KBM-7 (cell line): ENCODE data around the gene GZMM.

Source experiments
- DNase-seq: peaks from one replicate; pipeline ENCODE4 v3.0.0-alpha.2; 2015
- in situ Hi-C: fragments of 300-500 bp; cut with MboI; formaldehyde crosslinking; loops from 2 replicates; pipeline ENCODE4 v1.14.3; 2020; ENCODE audit warnings: low sequenced_read_pairs, low pct_unique_long_range_greater_than_20kb, mixed read lengths

GZMM gene

DNA sequence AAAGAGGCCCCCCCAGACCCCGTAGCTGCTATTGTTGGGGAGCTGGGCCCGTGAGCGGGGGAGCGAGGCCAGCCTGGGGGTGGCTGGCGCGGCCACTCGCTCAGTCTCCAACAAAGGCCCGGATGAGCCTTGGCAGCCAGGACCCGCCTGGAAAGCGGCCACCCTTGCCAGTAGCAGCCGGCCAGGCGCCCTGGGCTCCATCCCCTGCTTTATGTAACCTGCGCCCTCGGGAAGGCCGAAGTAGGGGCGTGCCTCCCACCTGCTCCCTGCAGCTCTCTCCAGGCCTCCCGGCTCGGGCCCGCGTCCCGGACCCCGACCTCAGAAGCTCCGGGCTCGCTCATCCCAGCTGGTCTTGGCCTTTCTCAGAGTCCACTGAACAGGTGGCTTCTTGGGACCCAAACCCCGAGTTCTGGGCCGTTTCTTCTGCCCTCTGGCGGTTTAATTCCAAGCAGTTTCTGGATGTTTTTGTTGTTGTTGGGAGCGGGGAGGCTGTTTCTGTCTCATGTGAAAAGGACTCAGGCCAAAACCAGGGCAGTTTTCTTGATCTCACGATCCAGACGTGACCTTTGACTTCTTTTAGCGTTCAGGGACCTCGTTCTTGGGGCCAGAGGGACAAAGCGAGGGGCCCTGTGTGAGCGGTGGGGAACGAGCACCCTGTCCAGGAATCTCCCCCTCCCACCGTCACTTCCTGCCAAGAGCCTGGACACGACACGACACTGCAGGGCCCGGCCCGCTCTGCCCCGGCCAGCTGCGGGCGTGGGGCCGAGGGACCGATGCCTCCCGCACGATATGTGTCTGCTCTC, 11.1 kb upstream of the GZMM start:
- in situ Hi-C loops = no loop called here
- DNase-seq = peak; percentile 73

DNA sequence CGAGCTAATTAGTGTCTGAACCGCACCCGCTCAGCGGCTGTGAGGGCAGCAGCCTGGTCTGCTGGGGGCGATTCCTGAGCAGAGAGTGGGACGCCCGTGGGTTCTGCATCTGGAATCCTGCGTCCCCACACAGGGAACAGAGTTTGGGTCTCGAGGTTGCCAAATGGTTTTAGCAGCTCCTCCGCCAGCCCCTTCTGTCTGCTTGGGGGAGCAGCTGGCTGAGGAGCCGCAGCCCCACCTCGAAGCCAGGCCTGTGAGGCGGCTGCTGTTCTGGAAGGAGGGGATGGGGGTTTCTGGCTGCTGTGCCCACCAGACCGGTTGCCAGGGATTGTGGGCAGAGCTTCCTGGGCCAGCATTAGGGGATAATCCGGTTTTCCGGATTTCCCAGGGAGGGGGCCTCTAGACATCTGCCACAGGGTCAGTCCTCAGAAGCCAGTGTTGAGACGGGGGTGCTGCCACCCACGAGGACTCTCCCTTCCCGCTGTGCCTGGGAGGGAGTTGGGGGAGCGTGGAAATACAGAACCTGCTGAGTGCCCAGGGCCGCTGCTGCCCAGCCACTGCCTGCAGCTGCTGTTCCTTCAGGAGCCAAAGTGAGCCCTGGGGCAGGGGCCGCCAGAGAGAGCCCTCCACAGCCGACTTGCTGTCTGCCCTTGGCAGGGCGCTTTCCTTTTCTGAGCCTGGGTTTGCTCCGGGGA, 10.3 kb upstream of the GZMM start:
- in situ Hi-C loops = no loop called here
- no peak for DNase-seq

DNA sequence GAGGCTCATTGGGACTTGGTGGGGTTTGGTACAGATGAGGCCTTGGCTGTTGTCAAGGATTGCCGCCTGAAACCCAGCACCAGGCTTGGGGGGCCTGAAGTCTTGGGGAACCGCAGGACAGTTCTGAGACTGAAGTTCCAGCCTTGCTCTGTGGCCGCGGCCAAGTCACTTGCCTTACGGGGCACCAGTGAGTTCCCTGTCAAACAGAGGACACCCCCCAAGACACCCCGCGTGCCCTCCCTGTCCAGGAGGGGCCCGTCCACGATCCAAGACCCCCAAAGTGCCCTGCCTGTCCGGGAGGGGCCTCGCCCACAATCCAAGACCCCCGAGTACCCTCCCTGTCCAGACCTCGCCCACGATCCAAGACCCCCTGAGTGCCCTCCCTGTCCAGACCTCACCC, 9.8 kb upstream of the GZMM start:
- DNase-seq = no peak
- in situ Hi-C loops = no loop called here

GRCh38 chr19:535017-535835, 8.6 kb upstream of the GZMM start:
- DNase-seq = no peak
- in situ Hi-C loops = no loop called here

DNA sequence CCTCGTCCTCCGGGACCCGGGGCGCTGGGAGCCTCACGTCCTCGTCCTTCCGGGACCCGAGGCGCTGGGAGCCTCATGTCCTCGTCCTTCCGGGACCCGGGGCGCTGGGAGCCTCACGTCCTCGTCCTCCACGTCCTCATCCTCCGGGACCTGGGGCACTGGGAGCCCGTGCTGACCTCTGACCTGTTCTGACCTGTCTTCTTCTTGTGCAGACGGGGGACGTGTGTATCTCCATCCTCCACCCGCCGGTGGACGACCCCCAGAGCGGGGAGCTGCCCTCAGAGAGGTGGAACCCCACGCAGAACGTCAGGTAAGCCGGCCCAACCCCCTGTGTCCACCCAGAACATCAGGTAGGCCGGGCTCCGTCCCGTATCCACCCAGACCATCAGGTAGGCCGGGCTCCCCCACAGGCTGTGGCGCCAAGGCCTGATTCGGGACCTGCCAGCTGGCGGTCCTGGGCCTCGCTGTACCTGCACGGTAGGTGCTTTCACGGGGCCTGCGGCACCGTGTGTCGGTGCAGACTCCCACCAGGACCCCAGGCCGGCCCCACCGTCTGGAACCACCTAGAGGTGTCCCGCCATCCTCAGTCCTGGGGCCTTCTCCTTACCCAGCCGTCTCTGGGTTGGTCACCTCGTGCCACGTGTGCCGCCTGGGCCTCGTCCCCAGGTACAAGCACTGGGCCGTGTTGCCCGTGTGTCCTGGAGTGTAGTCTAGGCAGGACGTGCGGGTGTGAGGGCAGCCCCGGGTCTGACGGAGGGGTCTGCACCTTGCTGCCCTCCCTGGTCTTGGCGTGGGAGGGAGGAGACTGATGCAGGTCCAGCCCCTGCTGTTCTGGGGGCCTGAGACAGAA, 7.6 kb upstream of the GZMM start:
- in situ Hi-C loops = no loop called here
- DNase-seq = no peak

DNA sequence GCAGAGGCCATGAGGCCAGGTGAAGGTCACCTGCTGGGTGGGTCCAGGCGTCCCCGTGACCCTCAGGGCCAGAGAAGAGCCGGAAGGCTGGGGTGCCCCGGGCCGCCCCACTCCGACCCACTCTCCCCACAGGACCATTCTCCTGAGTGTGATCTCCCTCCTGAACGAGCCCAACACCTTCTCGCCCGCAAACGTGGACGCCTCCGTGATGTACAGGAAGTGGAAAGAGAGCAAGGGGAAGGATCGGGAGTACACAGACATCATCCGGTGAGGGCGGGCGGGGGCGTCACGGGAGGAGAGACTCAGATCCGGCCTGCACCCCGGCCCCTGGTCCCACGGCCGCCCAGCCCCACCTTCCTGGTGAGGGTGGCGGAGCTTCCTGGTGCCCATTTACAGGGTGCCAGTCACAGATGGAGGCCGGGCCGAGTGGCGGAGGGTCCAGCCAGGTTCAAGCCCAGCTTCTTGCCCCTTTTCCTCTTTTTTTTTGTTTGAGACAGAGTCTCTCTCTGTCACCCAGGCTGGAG, 6.9 kb upstream of the GZMM start:
- in situ Hi-C loops = no loop called here
- DNase-seq = no peak

DNA sequence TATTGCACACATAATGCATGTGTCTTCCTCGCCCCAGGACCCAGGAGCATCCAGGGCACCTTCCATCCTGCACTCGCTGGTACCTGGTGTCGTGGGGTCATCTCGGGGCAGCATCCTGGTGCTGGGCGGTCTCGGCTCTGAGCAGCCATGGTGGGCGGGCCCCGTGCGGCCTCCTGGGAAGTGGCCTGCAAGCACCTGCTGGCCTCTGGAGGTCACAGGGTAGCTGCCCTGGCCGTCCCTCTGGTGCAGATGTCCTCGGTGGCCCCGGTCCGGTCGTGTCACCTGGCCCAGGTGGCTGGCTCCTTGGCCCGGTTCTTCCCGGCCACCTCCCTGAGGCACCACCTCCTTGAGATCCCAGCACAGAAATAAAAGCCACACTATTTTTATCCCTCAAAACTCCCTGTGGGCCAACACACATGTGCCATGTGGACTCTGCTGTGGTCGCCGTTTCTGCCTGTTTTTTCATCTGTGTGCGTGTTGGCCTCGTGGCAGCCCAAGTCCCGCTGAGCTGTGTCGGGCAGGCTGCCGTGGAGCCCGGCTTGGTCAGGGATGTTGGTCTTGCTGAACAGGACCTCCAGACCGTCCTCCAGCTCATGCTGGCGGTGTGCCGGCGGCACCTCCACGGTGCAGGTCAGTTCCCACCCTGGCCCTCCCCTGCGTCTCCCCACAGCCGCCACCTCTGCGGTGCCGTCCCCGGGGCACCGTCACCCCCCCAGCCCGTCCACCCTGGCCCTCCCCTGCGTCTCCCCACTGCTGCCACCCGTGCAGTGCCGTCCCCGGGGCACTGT, 5.0 kb upstream of the GZMM start:
- no peak for DNase-seq
- in situ Hi-C loops = no loop called here

DNA sequence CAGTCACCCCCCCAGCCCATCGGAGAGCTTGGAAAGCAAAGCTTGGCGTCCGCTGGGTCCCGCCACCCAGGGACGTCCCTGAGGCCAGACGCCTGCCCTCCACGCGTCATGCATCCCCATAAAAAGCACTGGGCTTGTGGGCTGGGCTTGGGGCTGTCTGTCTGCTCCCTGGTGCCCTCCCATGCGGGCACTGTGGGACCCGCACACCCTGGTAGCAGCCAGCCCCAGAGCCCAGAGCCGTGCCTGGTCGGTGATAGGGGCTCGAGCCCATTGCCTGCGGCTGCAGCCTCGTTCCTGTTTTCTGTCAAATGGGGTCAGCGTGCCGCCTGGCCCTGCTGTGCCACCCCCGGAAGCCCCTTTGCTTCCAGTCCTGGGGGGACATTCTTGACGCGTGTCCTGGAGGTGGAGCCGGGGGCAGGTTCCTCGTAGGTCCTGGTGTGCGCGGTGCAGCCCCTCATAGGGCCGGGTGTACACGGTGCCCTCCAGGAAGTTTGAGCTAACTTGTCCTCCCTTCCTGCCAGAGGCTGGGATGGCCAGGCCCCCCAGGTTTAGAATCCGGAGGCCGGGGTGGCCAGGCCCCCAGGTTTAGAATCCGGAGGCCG, 4.3 kb upstream of the GZMM start:
- in situ Hi-C loops = no loop called here
- no peak for DNase-seq

DNA sequence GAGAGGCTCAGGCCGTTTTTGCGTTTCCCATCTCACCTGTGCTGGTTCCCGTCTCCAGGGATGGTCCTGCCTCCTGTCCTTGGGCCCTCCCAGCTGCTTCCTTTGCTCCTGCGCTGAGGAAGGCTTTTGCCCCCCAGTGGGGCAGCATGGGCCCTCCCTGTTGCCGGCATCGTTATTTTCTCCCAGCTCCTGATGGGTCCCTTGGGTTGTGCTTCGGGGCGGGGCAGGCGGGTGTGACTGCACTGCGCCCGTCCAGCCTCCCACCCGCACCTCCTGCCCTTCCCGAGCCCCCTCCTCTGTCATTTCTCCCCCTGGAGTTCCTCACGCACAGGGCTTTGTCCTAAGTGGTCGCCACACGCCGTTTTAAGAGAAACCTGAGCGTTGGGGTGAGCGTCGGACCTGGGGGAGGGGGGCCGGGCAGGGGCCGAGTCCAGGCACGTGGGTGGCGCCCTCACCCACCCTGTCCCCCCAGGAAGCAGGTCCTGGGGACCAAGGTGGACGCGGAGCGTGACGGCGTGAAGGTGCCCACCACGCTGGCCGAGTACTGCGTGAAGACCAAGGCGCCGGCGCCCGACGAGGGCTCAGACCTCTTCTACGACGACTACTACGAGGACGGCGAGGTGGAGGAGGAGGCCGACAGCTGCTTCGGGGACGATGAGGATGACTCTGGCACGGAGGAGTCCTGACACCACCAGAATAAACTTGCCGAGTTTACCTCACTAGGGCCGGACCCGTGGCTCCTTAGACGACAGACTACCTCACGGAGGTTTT, 2.8 kb upstream of the GZMM start:
- DNase-seq = no peak
- in situ Hi-C loops = no loop called here

- in situ Hi-C loops = no loop called here
- DNase-seq = no peak
Observed at GRCh38 chr19:541699-542098, 2.2 kb upstream of the GZMM start.

DNA sequence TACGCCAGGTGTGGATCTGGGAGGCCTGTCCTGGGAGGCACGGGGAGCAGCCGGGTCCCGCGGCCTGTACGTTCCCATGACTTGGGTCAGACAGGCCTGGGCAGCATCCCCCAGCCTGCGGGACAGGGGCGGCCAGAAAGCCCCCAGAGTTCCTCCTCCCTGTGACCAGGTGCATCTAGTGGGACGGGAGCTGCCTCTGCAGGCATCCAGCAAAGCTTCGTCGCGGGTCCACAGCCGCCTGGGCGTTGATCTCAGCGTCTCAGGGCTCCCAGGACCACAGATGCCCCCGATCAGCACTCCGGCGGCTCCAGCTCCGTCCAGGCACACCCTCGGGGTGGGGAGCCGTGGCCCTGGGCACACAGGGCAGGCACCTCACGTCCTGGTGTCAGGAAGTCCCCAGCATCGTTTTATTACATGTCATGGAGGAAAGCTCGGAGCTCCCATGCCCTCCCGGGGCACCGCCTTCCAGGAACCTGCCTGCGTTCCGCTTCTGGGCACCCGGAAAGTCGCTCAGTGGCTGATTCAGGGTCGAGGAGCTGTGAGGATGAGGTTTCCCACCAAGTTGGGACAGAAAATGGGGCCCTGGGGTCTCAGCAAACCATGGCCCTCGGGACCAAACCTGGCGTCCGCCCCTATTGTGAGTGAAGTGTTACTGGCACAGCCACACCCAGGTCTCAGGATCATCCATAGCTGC, 1.5 kb upstream of the GZMM start:
- no peak for DNase-seq
- in situ Hi-C loops = no loop called here

GRCh38 chr19:547117-547516, 3.3 kb downstream of the GZMM start:
- DNase-seq = no peak
- in situ Hi-C loops = no loop called here

DNA sequence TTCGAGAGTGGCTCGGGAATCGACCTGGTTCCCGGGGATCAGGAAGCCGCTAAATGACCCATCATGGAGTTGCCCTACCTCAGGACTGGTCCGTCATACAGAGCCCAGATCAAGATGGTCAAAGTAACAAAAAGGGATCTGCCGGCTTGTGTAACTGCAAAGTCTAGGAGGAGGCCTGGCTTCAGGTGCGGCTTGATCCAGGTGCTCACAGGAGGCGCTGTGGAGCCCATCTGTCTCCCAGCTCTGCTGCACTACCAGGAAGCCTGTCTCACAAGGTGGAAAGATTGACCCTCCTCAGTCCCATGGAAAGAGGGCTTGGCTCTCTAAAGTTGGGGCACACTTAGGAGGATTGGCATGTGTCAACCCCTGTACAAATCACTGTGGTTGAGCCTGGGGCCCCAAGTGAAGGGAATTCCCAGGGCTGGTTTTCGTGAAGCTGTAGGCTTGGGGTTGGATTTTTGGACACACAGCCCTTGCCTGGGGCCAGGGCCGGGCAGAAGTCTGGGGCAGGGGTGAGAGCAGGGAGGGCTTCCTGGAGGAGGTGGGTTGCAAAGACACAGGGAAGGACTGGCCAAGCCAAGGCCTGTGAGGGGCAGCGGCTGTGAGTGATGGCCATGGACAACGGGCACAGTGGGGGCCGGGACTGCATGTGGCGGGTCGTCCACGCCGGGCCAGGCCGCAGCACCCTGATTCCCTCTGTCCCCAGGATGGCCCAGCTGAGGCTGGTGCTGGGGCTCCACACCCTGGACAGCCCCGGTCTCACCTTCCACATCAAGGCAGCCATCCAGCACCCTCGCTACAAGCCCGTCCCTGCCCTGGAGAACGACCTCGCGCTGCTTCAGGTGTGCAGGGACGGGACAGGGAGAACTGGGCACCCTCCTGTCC, 4.2 kb downstream of the GZMM start:
- in situ Hi-C loops = no loop called here
- no peak for DNase-seq

DNA sequence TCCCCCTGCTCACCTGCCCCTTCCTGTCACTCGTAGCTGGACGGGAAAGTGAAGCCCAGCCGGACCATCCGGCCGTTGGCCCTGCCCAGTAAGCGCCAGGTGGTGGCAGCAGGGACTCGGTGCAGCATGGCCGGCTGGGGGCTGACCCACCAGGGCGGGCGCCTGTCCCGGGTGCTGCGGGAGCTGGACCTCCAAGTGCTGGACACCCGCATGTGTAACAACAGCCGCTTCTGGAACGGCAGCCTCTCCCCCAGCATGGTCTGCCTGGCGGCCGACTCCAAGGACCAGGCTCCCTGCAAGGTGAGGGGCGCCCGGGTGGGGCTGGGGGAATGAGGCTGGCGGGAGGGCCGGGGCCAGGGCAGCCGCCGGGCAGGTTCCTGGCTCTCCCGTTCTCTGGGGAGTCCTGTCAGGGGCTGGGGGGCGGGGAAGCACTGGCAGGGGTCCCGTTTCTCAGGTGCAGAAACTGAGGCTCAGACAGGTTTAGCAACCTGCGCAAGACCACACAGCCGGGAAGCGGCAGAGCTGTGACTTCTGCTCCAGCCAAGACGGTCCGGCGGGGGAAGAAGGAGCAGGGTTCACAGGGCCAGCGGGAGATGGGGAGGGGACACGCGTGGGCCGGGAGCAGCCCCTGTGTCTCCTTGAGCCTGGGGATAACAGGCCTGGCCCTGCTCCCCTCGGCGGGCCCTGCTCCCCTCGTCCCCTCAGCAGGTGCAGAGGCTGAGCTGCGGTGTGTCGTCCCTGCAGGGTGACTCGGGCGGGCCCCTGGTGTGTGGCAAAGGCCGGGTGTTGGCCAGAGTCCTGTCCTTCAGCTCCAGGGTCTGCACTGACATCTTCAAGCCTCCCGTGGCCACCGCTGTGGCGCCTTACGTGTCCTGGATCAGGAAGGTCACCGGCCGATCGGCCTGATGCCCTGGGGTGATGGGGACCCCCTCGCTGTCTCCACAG, 5.3 kb downstream of the GZMM start:
- in situ Hi-C loops = no loop called here
- no peak for DNase-seq

GRCh38 chr19:554817-555216, 11.0 kb downstream of the GZMM start:
- in situ Hi-C loops = no loop called here
- DNase-seq = no peak
